Measurements from ENCODE around the gene WIPF1.

The WIPF1 gene

DNA sequence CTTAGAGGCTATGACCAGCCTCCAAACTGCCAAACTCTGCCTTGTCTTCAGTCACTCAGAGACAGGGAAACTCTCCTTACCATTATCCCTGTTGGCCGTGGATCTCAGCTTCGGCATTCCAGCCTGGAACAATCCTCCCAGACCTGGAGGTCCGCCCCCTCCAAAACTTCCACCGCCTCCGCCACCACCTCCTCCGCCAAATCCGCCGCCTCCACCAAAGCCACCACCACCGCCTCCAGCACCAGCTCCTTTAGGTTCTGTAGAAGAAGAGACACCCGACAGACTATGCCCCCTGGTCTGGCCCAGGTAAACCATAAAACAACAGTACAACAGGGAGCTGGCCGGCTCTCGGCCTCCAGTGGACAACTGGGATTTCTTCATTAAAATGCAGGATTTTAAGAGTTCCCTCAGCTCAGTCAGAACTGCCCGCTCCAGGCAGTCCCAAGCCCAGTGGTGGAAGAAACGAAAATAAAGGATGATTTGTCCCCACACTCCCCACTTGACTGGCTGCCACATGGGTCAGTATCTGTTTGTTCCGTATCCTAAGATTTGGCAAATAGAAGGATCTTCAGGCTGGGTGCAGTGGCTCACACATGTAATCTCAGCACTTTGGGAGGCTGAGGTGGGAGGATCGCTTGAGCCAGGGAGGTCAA lies 22.4 kb downstream of the WIPF1 start:
- no peak overlapping the region for H3K4me3 ChIP-seq (ENCODE audit: low read depth, low read length)
- TF ChIP-seq, protein P1, sequence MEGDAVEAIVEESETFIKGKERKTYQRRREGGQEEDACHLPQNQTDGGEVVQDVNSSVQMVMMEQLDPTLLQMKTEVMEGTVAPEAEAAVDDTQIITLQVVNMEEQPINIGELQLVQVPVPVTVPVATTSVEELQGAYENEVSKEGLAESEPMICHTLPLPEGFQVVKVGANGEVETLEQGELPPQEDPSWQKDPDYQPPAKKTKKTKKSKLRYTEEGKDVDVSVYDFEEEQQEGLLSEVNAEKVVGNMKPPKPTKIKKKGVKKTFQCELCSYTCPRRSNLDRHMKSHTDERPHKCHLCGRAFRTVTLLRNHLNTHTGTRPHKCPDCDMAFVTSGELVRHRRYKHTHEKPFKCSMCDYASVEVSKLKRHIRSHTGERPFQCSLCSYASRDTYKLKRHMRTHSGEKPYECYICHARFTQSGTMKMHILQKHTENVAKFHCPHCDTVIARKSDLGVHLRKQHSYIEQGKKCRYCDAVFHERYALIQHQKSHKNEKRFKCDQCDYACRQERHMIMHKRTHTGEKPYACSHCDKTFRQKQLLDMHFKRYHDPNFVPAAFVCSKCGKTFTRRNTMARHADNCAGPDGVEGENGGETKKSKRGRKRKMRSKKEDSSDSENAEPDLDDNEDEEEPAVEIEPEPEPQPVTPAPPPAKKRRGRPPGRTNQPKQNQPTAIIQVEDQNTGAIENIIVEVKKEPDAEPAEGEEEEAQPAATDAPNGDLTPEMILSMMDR (IDR thresholded peaks at IDR 0.05; ENCODE audit: borderline replicate concordance, insufficient read depth, low read depth, low read length), result no peak

DNA sequence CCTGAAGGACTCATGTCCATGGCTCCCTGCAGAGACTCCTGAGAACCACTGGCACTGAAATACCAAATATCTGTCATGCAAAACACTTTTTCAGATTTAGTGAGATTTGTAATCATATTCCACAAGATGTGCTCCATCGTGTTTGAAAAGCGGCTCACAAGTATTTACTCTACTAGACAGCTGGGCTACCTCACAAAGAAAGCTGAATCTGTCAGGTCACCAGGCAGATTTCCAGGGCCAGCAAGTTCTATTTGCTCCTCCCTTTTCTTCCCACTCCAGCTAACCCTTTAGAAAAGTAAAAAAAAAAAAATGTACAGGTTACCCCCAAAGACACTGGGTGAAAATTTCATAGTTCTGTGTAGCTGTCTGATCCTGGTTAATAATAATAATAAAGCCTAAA lies 22.9 kb downstream of the WIPF1 start:
- TF ChIP-seq, protein P1 (IDR thresholded peaks at IDR 0.05; ENCODE audit: borderline replicate concordance, insufficient read depth, low read depth, low read length), result no peak
- H3K4me3 ChIP-seq (ENCODE audit: low read depth, low read length), result no peak overlapping the region

DNA sequence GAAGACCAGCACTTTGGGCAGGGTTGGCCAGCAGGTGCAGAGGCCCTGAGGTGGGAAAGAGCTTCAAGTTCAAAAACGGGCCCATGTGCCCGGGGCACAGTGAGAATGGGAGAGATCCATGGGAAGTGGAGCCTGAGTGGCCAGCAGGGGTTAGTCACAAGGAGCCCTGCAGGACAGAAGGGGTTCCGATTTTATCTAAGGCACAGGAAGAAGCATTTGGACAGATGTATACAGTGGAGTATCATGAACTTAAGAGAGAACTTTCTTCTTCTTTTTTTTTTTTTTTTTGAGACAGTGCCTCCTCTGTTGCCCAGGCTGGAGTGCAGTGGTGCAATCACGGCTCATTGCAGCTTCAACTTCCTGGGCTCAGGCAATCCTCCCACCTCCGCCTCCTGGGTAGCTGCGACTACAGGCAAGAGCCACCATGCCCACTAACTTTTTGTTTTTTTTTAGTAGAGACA lies 24.0 kb downstream of the WIPF1 start:
- TF ChIP-seq, protein P1 (IDR thresholded peaks at IDR 0.05; ENCODE audit: borderline replicate concordance, insufficient read depth, low read depth, low read length), result no peak
- H3K4me3 ChIP-seq (ENCODE audit: low read depth, low read length), result no peak overlapping the region

DNA sequence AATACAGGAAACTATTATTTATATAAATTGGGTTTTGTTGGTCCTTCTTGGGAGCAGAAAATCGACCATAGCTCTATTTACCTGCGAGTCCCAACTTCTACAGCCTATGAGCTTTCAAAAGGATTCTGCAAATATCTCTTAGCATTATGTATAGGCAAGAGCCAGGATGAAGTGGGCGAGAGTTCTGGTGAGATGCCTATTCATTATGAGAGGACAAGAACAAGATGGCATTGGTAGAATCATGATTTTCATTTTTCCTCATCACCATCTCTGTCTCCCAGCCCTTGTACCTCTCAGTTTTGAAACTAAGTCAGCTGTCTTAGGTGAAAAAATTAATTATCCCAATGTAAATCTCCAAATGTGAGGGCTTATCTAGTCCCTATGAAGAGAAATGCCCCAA lies 25.0 kb downstream of the WIPF1 start:
- no peak overlapping the region for H3K4me3 ChIP-seq (ENCODE audit: low read depth, low read length)
- TF ChIP-seq, protein P1 (IDR thresholded peaks at IDR 0.05; ENCODE audit: borderline replicate concordance, insufficient read depth, low read depth, low read length), result no peak

DNA sequence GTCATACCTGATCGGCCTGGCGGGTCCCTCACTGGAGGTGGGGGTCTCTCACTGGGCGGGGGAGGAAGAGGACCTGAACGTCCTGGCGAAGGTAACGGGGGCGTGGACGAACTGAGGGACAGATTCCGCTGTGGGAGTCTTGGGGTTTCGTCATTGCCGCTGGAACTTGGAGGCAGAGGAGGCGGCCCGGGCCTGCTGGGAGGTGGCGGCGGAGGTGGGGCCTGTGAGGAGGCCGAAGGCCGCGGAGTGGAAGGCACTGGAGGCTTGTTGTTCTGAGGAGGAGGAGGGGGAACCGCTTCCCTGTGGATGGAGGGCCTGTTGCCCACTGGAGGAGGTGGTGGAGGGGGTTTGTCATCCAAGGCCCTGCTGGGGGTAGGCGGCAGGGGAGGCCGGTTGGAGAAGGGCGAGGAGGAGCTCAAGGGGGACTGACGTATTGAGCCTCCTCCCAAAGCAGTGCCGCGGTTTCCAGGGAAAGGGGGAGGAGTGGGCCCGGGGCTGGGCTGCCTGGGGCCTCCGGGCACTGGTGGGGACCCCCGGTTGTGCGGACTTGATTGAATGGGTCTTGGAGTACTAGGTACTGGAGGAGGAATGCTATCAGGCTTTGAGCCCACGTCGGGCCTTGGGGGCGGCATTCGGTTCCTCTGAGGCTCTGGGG lies 25.8 kb downstream of the WIPF1 start:
- no peak overlapping the region for H3K4me3 ChIP-seq (ENCODE audit: low read depth, low read length)
- TF ChIP-seq, protein P1 (IDR thresholded peaks at IDR 0.05; ENCODE audit: borderline replicate concordance, insufficient read depth, low read depth, low read length), result no peak

DNA sequence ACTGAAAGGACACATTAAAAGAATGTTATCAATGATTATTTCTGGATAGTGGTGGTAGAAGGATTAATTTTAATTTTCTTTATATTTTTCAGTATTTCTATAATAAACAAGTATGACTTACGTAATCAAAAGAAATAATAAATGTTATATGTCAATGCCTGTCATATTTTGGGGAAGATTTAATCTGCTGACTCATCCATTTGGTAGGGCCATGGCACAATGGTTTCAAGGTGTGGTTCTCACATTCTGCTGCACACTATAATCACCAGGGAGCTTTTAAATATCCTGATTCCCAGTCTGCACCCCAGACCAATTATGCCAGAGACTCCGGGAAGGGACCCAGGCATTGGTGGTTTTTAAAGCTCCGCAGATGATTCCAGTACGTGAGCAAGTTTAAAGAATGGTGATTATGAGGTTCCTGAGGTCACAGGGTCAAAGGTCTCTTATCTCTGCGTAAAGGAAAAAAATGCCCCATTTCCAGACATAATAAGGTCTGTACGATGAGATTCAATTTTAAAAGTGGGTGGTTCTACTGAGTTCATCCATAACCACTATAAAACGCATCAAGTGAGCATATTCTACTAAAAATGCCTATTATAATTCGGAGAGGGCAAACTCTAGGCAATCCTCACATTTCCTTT lies 27.2 kb downstream of the WIPF1 start:
- TF ChIP-seq, protein P1 (IDR thresholded peaks at IDR 0.05; ENCODE audit: borderline replicate concordance, insufficient read depth, low read depth, low read length), result no peak
- H3K4me3 ChIP-seq (ENCODE audit: low read depth, low read length), result no peak overlapping the region
